ENCODE measurements around the gene NAT16. TPM values are rescaled to one million over a fixed set of nuclear protein-coding genes. Genes with fewer than 3 reads are reported as not detected.

NAT16 gene
- total and polyA plus RNA-seq, 10 donors, result not detected

DNA sequence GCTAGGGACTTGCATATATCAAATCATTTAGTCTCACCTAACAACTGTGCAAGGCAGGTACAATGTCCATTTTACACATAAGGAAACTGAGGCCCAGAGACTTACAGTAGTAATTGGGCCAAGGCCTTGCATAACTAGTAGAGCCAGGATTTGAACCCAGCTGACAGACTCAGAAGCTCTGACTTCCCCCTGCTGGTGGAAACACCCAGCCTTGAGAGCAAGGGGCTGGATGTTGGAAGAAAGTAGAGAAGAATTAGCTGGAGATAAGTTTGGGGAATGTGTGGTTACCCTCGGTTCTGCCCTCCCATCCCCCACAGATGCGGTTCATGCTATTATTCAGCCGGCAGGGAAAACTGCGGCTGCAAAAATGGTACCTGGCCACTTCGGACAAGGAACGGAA is 23.8 kb downstream of the NAT16 start:
- H3K4me1 ChIP-seq, result peaks cover 7 to 29% (median 19%) of the 10 kb centered on the region in 6 donors
- WGBS, 5 donors, result 85 to 94% (median 91%) methylated on average over 6 of the region's 6 CpGs
- TF ChIP-seq CTCF (IDR thresholded peaks at IDR 0.05 in 8 of 11, conservative IDR thresholded peaks at IDR 0.05 in 3 of 11), result no peak
- no peak for TF ChIP-seq POLR2AphosphoS5 (IDR thresholded peaks at IDR 0.05)
- TF ChIP-seq POLR2A (IDR thresholded peaks at IDR 0.05), result no peak
- no peak overlapping the region for H3K4me3 ChIP-seq
- H3K27ac ChIP-seq, result no peak overlapping the region
- no peak for DNase-seq
- intact Hi-C loops (cut with DNase I; ENCODE audit: low total_unique reads), result no loop called here
- H3K27me3 ChIP-seq (replicated peaks in 1 of 7), result no peaks in the 10 kb centered on the region
- no peaks in the 10 kb centered on the region for H3K9me3 ChIP-seq
- H3K36me3 ChIP-seq, result peaks cover 0 to 47% (median 17%) of the 10 kb centered on the region in 6 donors

- intact Hi-C loops (cut with DNase I; ENCODE audit: low total_unique reads), result no loop called here
- Histone ChIP-seq H3K9me3 (no peaks in the 10 kb centered on the region), H3K27ac (peak overlapping the region in 1 of 8 donors; percentile 64), H3K4me3 (peak overlapping the region in 7 of 8 donors; percentile 62 to 95 (median 89)), H3K36me3 (peaks cover 0 to 40% (median 17%) of the 10 kb centered on the region in 6 donors), H3K27me3 (replicated peaks in 1 of 7) (no peaks in the 10 kb centered on the region), H3K4me1 (peaks cover 7 to 29% (median 19%) of the 10 kb centered on the region in 6 donors)
- no peak for TF ChIP-seq CTCF (IDR thresholded peaks at IDR 0.05 in 8 of 11, conservative IDR thresholded peaks at IDR 0.05 in 3 of 11)
- no peak for TF ChIP-seq POLR2A (IDR thresholded peaks at IDR 0.05)
- no peak for TF ChIP-seq POLR2AphosphoS5 (IDR thresholded peaks at IDR 0.05)
- no peak for DNase-seq
- 44 to 51% (median 49%) methylated on average over 4 of the region's 4 CpGs for WGBS, 5 donors
Measured at GRCh38 chr7:101155303-101155702, 24.8 kb downstream of the NAT16 start.

DNA sequence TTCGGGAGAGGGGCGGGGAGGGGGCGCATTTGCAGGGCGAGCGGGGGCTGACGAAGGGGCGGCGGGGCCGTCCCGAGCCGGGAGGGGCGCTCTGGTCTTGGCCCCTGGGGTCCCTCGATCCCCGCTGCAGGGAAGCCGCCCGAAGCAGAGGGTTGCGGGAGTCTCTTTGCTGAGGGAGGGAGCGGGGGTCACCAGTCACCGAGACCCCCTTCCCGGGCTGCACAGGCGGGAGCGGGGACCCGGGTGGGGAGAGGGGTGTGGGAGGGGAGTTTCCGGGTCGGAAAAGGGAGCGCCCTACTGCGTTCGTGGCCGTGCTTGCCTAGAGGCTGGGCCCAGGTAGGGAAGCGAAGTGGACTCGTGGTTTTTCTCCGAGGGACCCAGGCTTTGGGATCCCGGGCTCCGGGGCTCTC is 25.4 kb downstream of the NAT16 start:
- Histone ChIP-seq H3K27me3 (replicated peaks in 1 of 7) (peaks cover 0 to under 1% (median 0%) of the 10 kb centered on the region in 7 donors), H3K4me1 (peaks cover 7 to 29% (median 19%) of the 10 kb centered on the region in 6 donors), H3K9me3 (no peaks in the 10 kb centered on the region), H3K36me3 (peaks cover 0 to 34% (median 15%) of the 10 kb centered on the region in 6 donors), H3K4me3 (peak overlapping the region; percentile 62 to 95 (median 81)), H3K27ac (peak overlapping the region in 4 of 8 donors; percentile 10 to 64 (median 48))
- TF ChIP-seq POLR2A (IDR thresholded peaks at IDR 0.05) (no peak), CTCF (IDR thresholded peaks at IDR 0.05 in 8 of 11, conservative IDR thresholded peaks at IDR 0.05 in 3 of 11) (no peak), POLR2AphosphoS5 (IDR thresholded peaks at IDR 0.05) (no peak)
- WGBS, 5 donors, result 0 to 1% (median 1%) methylated on average over 7 to 34 of the region's 34 CpGs
- no peak for DNase-seq
- intact Hi-C loops (cut with DNase I; ENCODE audit: low total_unique reads), result no loop called here

DNA sequence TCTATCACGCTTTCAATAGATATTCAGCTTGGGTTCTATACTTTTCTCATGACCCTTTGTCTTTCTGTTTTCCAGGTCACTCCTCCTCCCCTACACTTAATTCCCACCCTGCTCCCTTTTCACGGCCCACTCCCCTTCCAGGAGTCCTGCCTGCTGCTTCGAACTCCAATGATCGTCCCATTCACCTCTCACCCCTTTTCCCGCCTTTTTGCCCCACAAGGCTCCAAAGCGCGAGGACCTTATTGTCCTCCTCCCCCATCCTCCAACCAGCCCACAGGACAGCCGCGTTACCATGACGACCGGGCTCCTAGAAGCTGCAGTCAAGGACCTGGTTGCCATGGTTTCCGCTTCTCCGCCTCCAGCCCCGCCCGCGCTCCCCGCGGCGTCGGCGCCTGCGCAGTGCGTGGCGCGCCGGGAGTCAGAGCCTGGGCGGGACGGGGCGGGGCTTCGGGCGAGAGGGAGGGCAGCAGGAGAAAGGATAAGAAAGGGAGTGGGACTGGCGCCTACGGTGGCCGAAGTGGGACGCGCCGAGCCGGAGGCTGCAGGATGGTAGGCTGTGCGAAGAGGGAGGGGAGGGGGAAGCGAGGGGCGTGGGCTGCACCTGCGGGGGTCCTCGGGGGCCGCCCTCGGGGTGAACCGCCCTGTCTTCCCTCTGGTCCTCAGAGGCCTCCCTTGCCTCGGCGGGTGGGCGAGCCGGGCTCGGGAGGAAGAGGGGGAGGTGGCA is 26.0 kb downstream of the NAT16 start, which contains the start of gene AP1S1:
AP1S1 (plus strand) TSS at position 508 of the 724 bp plus-strand sequence; CDS start at position 547, 39 bp downstream.
- TF ChIP-seq CTCF (IDR thresholded peaks at IDR 0.05 in 8 of 11, conservative IDR thresholded peaks at IDR 0.05 in 3 of 11), result no peak
- peak; percentile 76 to 91 (median 82) for TF ChIP-seq POLR2AphosphoS5 (IDR thresholded peaks at IDR 0.05)
- Histone ChIP-seq H3K27me3 (replicated peaks in 1 of 7) (peaks cover 0 to 6% (median 0%) of the 10 kb centered on the region in 7 donors), H3K4me1 (peaks cover 7 to 29% (median 19%) of the 10 kb centered on the region in 6 donors), H3K36me3 (peaks cover 0 to 28% (median 12%) of the 10 kb centered on the region in 6 donors), H3K4me3 (peak within 1 kb of the TSS; percentile 62 to 95 (median 81)), H3K27ac (peak within 1 kb of the TSS in 4 of 8 donors; percentile 10 to 64 (median 48)), H3K9me3 (no peaks in the 10 kb centered on the region)
- 3 to 6% (median 4%) methylated on average over 32 to 51 of the region's 51 CpGs for WGBS, 5 donors
- intact Hi-C loops (cut with DNase I; ENCODE audit: low total_unique reads), result no loop called here
- DNase-seq, result peak; percentile 96
